H1 (cell line): ENCODE results near the gene FSIP1. TPM values are rescaled to one million over a fixed set of nuclear protein-coding genes. Genes with fewer than 3 reads are reported as not detected.

ENCODE experiments used
- CTCF ChIA-PET: fragments of 300-600 bp; sonication (Branson Sonifier 250); formaldehyde crosslinking; loops from one replicate; lab custom pipeline; 2021; ENCODE audit not compliant: partially characterized antibody; lab: Charles Lee
- POLR2A ChIA-PET: fragments of 300-600 bp; sonication (Branson Sonifier 250); formaldehyde crosslinking; loops from one replicate; lab custom pipeline; 2021; ENCODE audit warnings: inconsistent platforms; ENCODE audit not compliant: partially characterized antibody; lab: Charles Lee
- DNase-seq, 2 experiments: peaks; one replicate each; pipeline versions ENCODE4 v3.0.0 to v3.0.0-alpha.2; 2010 to 2022; ENCODE audit warnings: low spot score in 2 of 2, low read depth in 1 of 2, mixed read lengths in 1 of 2
- FAIRE-seq: peaks from 2 replicates; lab custom pipeline; 2011; peaks lifted over from hg19 to GRCh38; lab: Jason Lieb, UNC
- H2AFZ ChIP-seq: 2 replicates; pipeline ENCODE4 v1.8.1; 2012; ENCODE audit warnings: low read length, inconsistent platforms
- H2AK5ac ChIP-seq: 2 replicates; pipeline ENCODE4 v1.6.1; 2013; ENCODE audit warnings: low read depth, low read length
- H2BK120ac ChIP-seq: replicated peaks from 2 replicates; pipeline ENCODE3; 2013; ENCODE audit warnings: low read depth, low read length, inconsistent platforms
- H2BK12ac ChIP-seq: 2 replicates; pipeline ENCODE4 v1.6.1; 2013; ENCODE audit warnings: low read depth, low read length
- H2BK15ac ChIP-seq: 2 replicates; pipeline ENCODE4 v1.6.1; 2013; ENCODE audit warnings: low read length
- H2BK20ac ChIP-seq: 2 replicates; pipeline ENCODE4 v1.6.1; 2013; ENCODE audit warnings: low read length
- H2BK5ac ChIP-seq: 2 replicates; pipeline ENCODE4 v1.6.1; 2013; ENCODE audit warnings: low read depth, low read length
- H3K14ac ChIP-seq: 2 replicates; pipeline ENCODE4 v1.6.1; 2013; ENCODE audit warnings: inconsistent platforms; ENCODE audit not compliant: insufficient read length
- H3K18ac ChIP-seq: 2 replicates; pipeline ENCODE4 v1.6.1; 2013; ENCODE audit warnings: low read length; ENCODE audit errors: extremely low read depth
- H3K23ac ChIP-seq: 2 replicates; pipeline ENCODE4 v1.6.1; 2013; ENCODE audit warnings: inconsistent platforms; ENCODE audit not compliant: insufficient read length
- H3K23me2 ChIP-seq: 2 replicates; pipeline ENCODE4 v1.6.1; 2013; ENCODE audit warnings: low read depth, low read length
- H3K27ac ChIP-seq: 2 replicates; pipeline ENCODE4 v1.6.1; 2011; ENCODE audit warnings: low read depth, low read length, inconsistent platforms
- H3K27me3 ChIP-seq, 4 experiments: replicated peaks in 1 of 4; 1 replicate in 1 of 4; 2 replicates in 3 of 4; pipeline versions ENCODE4 v1.6.1 to v1.8.1; 2011 to 2013; ENCODE audit warnings: low read length in 3 of 4, mild to moderate bottlenecking in 3 of 4, inconsistent platforms in 2 of 4, mixed read lengths in 2 of 4, moderate library complexity in 1 of 4; ENCODE audit not compliant: control insufficient read depth in 3 of 4, insufficient read depth in 3 of 4; ENCODE audit errors: extremely low read depth in 1 of 4
- H3K36me3 ChIP-seq, 4 experiments: 2 replicates each; pipeline versions ENCODE4 v1.6.1 to v1.8.1; 2011 to 2013; ENCODE audit warnings: mild to moderate bottlenecking in 4 of 4, low read length in 3 of 4, moderate library complexity in 2 of 4, control low read depth in 1 of 4, inconsistent platforms in 1 of 4; ENCODE audit not compliant: insufficient read depth in 4 of 4, control insufficient read depth in 2 of 4
- H3K4ac ChIP-seq: replicated peaks from 2 replicates; pipeline ENCODE3; 2013; ENCODE audit warnings: low read length, low read depth, mixed read lengths, inconsistent platforms; ENCODE audit not compliant: insufficient read length
- H3K4me1 ChIP-seq, 4 experiments: replicated peaks in 1 of 4; 1 replicate in 1 of 4; 2 replicates in 3 of 4; pipeline versions ENCODE4 v1.6.1 to v1.8.1; 2011 to 2013; ENCODE audit warnings: low read length in 3 of 4, inconsistent platforms in 2 of 4, mixed read lengths in 1 of 4; ENCODE audit not compliant: insufficient read depth in 4 of 4, control insufficient read depth in 3 of 4
- H3K4me2 ChIP-seq, 2 experiments: 2 replicates each; pipeline versions ENCODE4 v1.6.1 to v1.8.1; 2011 to 2013; ENCODE audit warnings: low read depth in 2 of 2, low read length in 2 of 2, control low read depth in 1 of 2, inconsistent platforms in 1 of 2, mild to moderate bottlenecking in 1 of 2; ENCODE audit not compliant: insufficient read depth in 1 of 2
- H3K4me3 ChIP-seq, 4 experiments: fragments of 200-600, 300-600 bp in 1 of 4; sonication (generic), shearing (Covaris generic), sonication (Bioruptor Twin) in 1 of 4; 2 replicates each; pipeline versions ENCODE4 v1.5.1 to v1.8.1; 2011 to 2016; ENCODE audit warnings: low read length in 4 of 4, low read depth in 3 of 4, control low read depth in 2 of 4, inconsistent platforms in 2 of 4, mild to moderate bottlenecking in 2 of 4, mixed read lengths in 1 of 4, moderate library complexity in 1 of 4; ENCODE audit not compliant: insufficient read depth in 2 of 4; ENCODE audit errors: extremely low read depth in 1 of 4
- H3K56ac ChIP-seq: replicated peaks from 2 replicates; pipeline ENCODE3; 2013; ENCODE audit warnings: low read depth, mild to moderate bottlenecking, mixed read lengths, low read length, inconsistent platforms; ENCODE audit not compliant: insufficient read length
- H3K79me1 ChIP-seq: 2 replicates; pipeline ENCODE4 v1.6.1; 2013; ENCODE audit warnings: low read depth, low read length, control low read depth
- H3K79me2 ChIP-seq, 2 experiments: 2 replicates each; pipeline versions ENCODE4 v1.6.1 to v1.8.1; 2012 to 2013; ENCODE audit warnings: low read length in 2 of 2, mild to moderate bottlenecking in 2 of 2, inconsistent platforms in 1 of 2; ENCODE audit not compliant: insufficient read depth in 2 of 2, control insufficient read depth in 1 of 2
- H3K9ac ChIP-seq, 4 experiments: replicated peaks in 1 of 4; 1 replicate in 1 of 4; 2 replicates in 3 of 4; pipeline versions ENCODE4 v1.6.1 to v1.8.1; 2011 to 2013; ENCODE audit warnings: low read depth in 3 of 4, low read length in 3 of 4, control low read depth in 2 of 4, mild to moderate bottlenecking in 2 of 4, moderate library complexity in 2 of 4, inconsistent platforms in 1 of 4; ENCODE audit errors: extremely low read depth in 1 of 4
- H3K9me3 ChIP-seq, 2 experiments: 2 replicates each; pipeline versions ENCODE4 v1.6.1 to v1.8.1; 2012 to 2013; ENCODE audit warnings: mild to moderate bottlenecking in 2 of 2, moderate library complexity in 2 of 2, control low read depth in 1 of 2, inconsistent platforms in 1 of 2, low read depth in 1 of 2, low read length in 1 of 2, mixed read lengths in 1 of 2; ENCODE audit not compliant: insufficient read depth in 2 of 2
- H4K20me1 ChIP-seq, 2 experiments: replicated peaks in 1 of 2; 2 replicates each; pipeline versions ENCODE3 to v1.8.1; 2011 to 2013; ENCODE audit warnings: inconsistent platforms in 2 of 2, low read length in 2 of 2, mild to moderate bottlenecking in 1 of 2; ENCODE audit not compliant: insufficient read depth in 2 of 2, control insufficient read depth in 1 of 2
- H4K5ac ChIP-seq: 2 replicates; pipeline ENCODE4 v1.6.1; 2013; ENCODE audit warnings: low read length, low read depth, mixed read lengths, inconsistent platforms; ENCODE audit not compliant: insufficient read length
- H4K8ac ChIP-seq: 2 replicates; pipeline ENCODE4 v1.8.0; 2013; ENCODE audit warnings: mild to moderate bottlenecking, moderate library complexity, low read length, inconsistent platforms; ENCODE audit not compliant: insufficient read depth; ENCODE audit errors: extremely low read depth
- H4K91ac ChIP-seq: replicated peaks from 2 replicates; pipeline ENCODE3; 2013; ENCODE audit warnings: low read length, mixed read lengths, inconsistent platforms; ENCODE audit not compliant: insufficient read length
- BACH1 ChIP-seq: IDR thresholded peaks from 2 replicates; pipeline ENCODE4 v1.6.1; 2012; ENCODE audit warnings: low read length, improper control_type of control experiment
- CHD7 ChIP-seq: fragments of 300-600 bp; sonication (generic); IDR thresholded peaks from 2 replicates; pipeline ENCODE4 v1.7.1; 2012; ENCODE audit warnings: low read length, moderate library complexity, mild to moderate bottlenecking, inconsistent platforms; ENCODE audit not compliant: insufficient replicate concordance
- polyA plus RNA-seq, 7 experiments: library from polyadenylated mRNA; depleted of rRNA in 3 of 7; stranded (reverse) in 5 of 7; unstranded in 2 of 7; fragments of >200 nt in 5 of 7; fragments of 200-250 nt in 2 of 7; gene quantifications; 1 replicate in 5 of 7; 2 replicates in 1 of 7; 4 replicates in 1 of 7; pipeline versions ENCODE4 v1.2.1 to v1.2.3, GENCODE V29; 2011 to 2013; ENCODE audit warnings: missing spikeins in 2 of 7, mixed read lengths in 2 of 7
- total RNA-seq: library from RNA; stranded (reverse); fragmentation: NEBNext Ultra II Directional; extraction: Animal tissue kit (Norgen Biotek cat#: 25700); gene quantifications from 2 replicates; pipeline ENCODE4 v1.2.1, GENCODE V29; 2021

Gene FSIP1
- total and polyA plus RNA-seq, 2 of the 8 experiments (the other 6 are each of a cell fraction or from before 2014, with no cell fraction given), result 0.18 to 1.3 TPM

DNA sequence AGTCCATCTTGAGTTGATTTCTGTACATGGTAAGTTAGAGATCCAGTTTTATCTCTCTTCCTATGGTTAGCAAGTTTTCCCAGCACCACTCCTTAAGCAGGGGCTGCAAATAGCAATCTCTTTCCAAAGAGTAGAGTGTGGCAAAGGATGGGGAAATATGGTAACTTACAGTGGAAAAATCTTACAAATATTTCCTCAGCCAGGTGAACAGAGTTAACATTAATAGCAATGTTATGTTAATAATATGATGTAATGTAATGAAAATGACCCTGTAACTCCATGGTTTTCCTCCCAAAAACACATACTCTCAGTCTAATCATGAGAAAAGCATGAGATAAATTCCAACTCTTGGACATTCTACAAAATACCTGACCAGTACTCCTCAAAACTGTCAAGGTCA lies 30.4 kb downstream of the FSIP1 start:
- Histone ChIP-seq H4K5ac (no peak overlapping the region), H3K27me3 (no peaks in the 10 kb centered on the region), H3K79me2 (no peaks in the 10 kb centered on the region), H2BK12ac (no peak overlapping the region), H2BK120ac (no peak overlapping the region), H3K56ac (no peak overlapping the region), H3K4me3 (no peak overlapping the region), H4K91ac (no peak overlapping the region), H2AK5ac (no peak overlapping the region), H2AFZ (no peak overlapping the region), H3K14ac (no peak overlapping the region), H2BK15ac (no peak overlapping the region), H3K27ac (no peak overlapping the region), H3K23me2 (no peaks in the 10 kb centered on the region), H3K79me1 (no peaks in the 10 kb centered on the region), H3K4me2 (no peak overlapping the region), H3K9ac (no peak overlapping the region), H3K36me3 (no peaks in the 10 kb centered on the region), H3K4me1 (no peaks in the 10 kb centered on the region), H3K23ac (no peak overlapping the region), H3K18ac (no peak overlapping the region), H4K20me1 (no peaks in the 10 kb centered on the region), H3K4ac (no peak overlapping the region), H2BK5ac (no peak overlapping the region), H4K8ac (no peak overlapping the region), H3K9me3 (no peaks in the 10 kb centered on the region; a peak in 1 of 4 replicates), H2BK20ac (no peak overlapping the region)
- POLR2A ChIA-PET, result no interaction called here
- FAIRE-seq (no peak), DNase-seq (no peak)
- CTCF ChIA-PET, result no interaction called here
- TF ChIP-seq CHD7 (no peak), BACH1 (no peak)
